ENCODE results near the gene GYPE. TPM values are rescaled to one million over a fixed set of nuclear protein-coding genes. Genes with fewer than 3 reads are reported as not detected.
A peak's percentile ranks its signal among the peaks of the same experiment; 100 is the strongest.
"Not testable (repeated sequence)": the region's sequence is repeated elsewhere in the genome, so short reads cannot be mapped to it uniquely, and the experiment has no call there.

The GYPE gene
- total RNA-seq, 1 donor from 2014 or later: not detected

GRCh38 chr4:143910906-143911305 lies 5.5 kb upstream of the GYPE start:
- not testable (repeated sequence) for H3K9ac ChIP-seq; H3K4me1 ChIP-seq; H3K4me3 ChIP-seq; H2AFZ ChIP-seq (replicated peaks); H3K4me3 Mint-ChIP-seq; H3K9me3 Mint-ChIP-seq; H3K4me2 ChIP-seq; H4K20me1 ChIP-seq (ENCODE audit: low read depth); DNase-seq (ENCODE audit: low spot score); H3K36me3 ChIP-seq; H3K27ac Mint-ChIP-seq; H3K27ac ChIP-seq; H3K79me2 ChIP-seq (ENCODE audit: low read depth); H3K4me1 Mint-ChIP-seq; H3K27me3 ChIP-seq; H3K36me3 Mint-ChIP-seq; H3K27me3 Mint-ChIP-seq (ENCODE audit: insufficient read depth, low read depth); H3K9me3 ChIP-seq (ENCODE audit: low read depth); H3F3A ChIP-seq (ENCODE audit: low read depth)

GRCh38 chr4:143907811-143908210 lies 2.5 kb upstream of the GYPE start:
- H2AFZ ChIP-seq (replicated peaks); H3K36me3 ChIP-seq; H3K27me3 ChIP-seq; H4K20me1 ChIP-seq (ENCODE audit: low read depth); H3K9me3 ChIP-seq (ENCODE audit: low read depth); H3K36me3 Mint-ChIP-seq; H3K4me3 Mint-ChIP-seq; H3K9me3 Mint-ChIP-seq; H3K27ac ChIP-seq; H3K27me3 Mint-ChIP-seq (ENCODE audit: insufficient read depth, low read depth); H3K27ac Mint-ChIP-seq; H3K4me1 ChIP-seq; H3K4me3 ChIP-seq; H3K4me2 ChIP-seq; H3K9ac ChIP-seq; H3K79me2 ChIP-seq (ENCODE audit: low read depth); H3K4me1 Mint-ChIP-seq; H3F3A ChIP-seq (ENCODE audit: low read depth): not testable (repeated sequence)
- peak; percentile 62 for TF ChIP-seq CTCF (IDR thresholded peaks at IDR 0.05)
- DNase-seq (ENCODE audit: low spot score): peak; percentile 59

GRCh38 chr4:143904431-143904830 lies 928 bp downstream of the GYPE start:
- H3K9ac ChIP-seq; H3K36me3 ChIP-seq; H3K4me3 ChIP-seq; H3K9me3 ChIP-seq (ENCODE audit: low read depth); H3F3A ChIP-seq (ENCODE audit: low read depth); H3K9me3 Mint-ChIP-seq; H3K27me3 ChIP-seq; H3K4me1 ChIP-seq; H3K4me3 Mint-ChIP-seq; H3K79me2 ChIP-seq (ENCODE audit: low read depth); DNase-seq (ENCODE audit: low spot score); H4K20me1 ChIP-seq (ENCODE audit: low read depth); H3K4me1 Mint-ChIP-seq; H3K27ac Mint-ChIP-seq; H2AFZ ChIP-seq (replicated peaks); H3K27ac ChIP-seq; H3K36me3 Mint-ChIP-seq; H3K4me2 ChIP-seq; H3K27me3 Mint-ChIP-seq (ENCODE audit: insufficient read depth, low read depth): not testable (repeated sequence)

GRCh38 chr4:143890323-143890722 lies 15.0 kb downstream of the GYPE start:
- not testable (repeated sequence) for H2AFZ ChIP-seq (replicated peaks); H3K79me2 ChIP-seq (ENCODE audit: low read depth); DNase-seq (ENCODE audit: low spot score); H3K36me3 Mint-ChIP-seq; H3K4me1 Mint-ChIP-seq; H3K27ac Mint-ChIP-seq; H3F3A ChIP-seq (ENCODE audit: low read depth); H3K9me3 Mint-ChIP-seq; H3K36me3 ChIP-seq; H3K9me3 ChIP-seq (ENCODE audit: low read depth); H3K4me3 Mint-ChIP-seq; H3K27ac ChIP-seq; H3K27me3 Mint-ChIP-seq (ENCODE audit: insufficient read depth, low read depth); H3K4me1 ChIP-seq; H3K4me2 ChIP-seq; H3K27me3 ChIP-seq; H3K4me3 ChIP-seq; H3K9ac ChIP-seq; H4K20me1 ChIP-seq (ENCODE audit: low read depth)

GRCh38 chr4:143888189-143888588 lies 17.2 kb downstream of the GYPE start:
- H2AFZ ChIP-seq (replicated peaks); H3K9me3 ChIP-seq (ENCODE audit: low read depth); H3K4me3 ChIP-seq; H3K4me1 ChIP-seq; H3K36me3 Mint-ChIP-seq; H4K20me1 ChIP-seq (ENCODE audit: low read depth); H3F3A ChIP-seq (ENCODE audit: low read depth); H3K27ac Mint-ChIP-seq; H3K4me2 ChIP-seq; H3K36me3 ChIP-seq; DNase-seq (ENCODE audit: low spot score); H3K4me1 Mint-ChIP-seq; H3K9me3 Mint-ChIP-seq; H3K4me3 Mint-ChIP-seq; H3K27ac ChIP-seq; H3K27me3 ChIP-seq; H3K79me2 ChIP-seq (ENCODE audit: low read depth); H3K27me3 Mint-ChIP-seq (ENCODE audit: insufficient read depth, low read depth); H3K9ac ChIP-seq: not testable (repeated sequence)

GRCh38 chr4:143884965-143885364 lies 20.4 kb downstream of the GYPE start:
- H3K27ac ChIP-seq; H3F3A ChIP-seq (ENCODE audit: low read depth); H3K4me2 ChIP-seq; H3K4me1 ChIP-seq; H3K27ac Mint-ChIP-seq; H3K4me3 ChIP-seq; H3K4me3 Mint-ChIP-seq; H3K27me3 Mint-ChIP-seq (ENCODE audit: insufficient read depth, low read depth); H3K9ac ChIP-seq; H2AFZ ChIP-seq (replicated peaks); H3K9me3 Mint-ChIP-seq; H3K79me2 ChIP-seq (ENCODE audit: low read depth); H3K36me3 Mint-ChIP-seq; H3K9me3 ChIP-seq (ENCODE audit: low read depth); DNase-seq (ENCODE audit: low spot score); H4K20me1 ChIP-seq (ENCODE audit: low read depth); H3K4me1 Mint-ChIP-seq; H3K36me3 ChIP-seq; H3K27me3 ChIP-seq: not testable (repeated sequence)

Data from neural progenitor cell (in vitro differentiated cells).